Erythroblast (primary cell): ENCODE results near the gene SUGCT.

Experiments used
- DNase-seq, 2 experiments: peaks; one replicate each; lab custom pipeline; 2025; lab: John Stamatoyannopoulos, UW
- GATA1 ChIP-seq: IDR thresholded peaks from 2 replicates; pipeline ENCODE4 v1.6.1; 2011; ENCODE audit warnings: low read depth, mild to moderate bottlenecking, control low read depth, low read length, moderate library complexity
- POLR2A ChIP-seq: IDR thresholded peaks from 2 replicates; pipeline ENCODE4 v1.6.1; 2011; ENCODE audit warnings: mild to moderate bottlenecking, low read length

Gene SUGCT

DNA sequence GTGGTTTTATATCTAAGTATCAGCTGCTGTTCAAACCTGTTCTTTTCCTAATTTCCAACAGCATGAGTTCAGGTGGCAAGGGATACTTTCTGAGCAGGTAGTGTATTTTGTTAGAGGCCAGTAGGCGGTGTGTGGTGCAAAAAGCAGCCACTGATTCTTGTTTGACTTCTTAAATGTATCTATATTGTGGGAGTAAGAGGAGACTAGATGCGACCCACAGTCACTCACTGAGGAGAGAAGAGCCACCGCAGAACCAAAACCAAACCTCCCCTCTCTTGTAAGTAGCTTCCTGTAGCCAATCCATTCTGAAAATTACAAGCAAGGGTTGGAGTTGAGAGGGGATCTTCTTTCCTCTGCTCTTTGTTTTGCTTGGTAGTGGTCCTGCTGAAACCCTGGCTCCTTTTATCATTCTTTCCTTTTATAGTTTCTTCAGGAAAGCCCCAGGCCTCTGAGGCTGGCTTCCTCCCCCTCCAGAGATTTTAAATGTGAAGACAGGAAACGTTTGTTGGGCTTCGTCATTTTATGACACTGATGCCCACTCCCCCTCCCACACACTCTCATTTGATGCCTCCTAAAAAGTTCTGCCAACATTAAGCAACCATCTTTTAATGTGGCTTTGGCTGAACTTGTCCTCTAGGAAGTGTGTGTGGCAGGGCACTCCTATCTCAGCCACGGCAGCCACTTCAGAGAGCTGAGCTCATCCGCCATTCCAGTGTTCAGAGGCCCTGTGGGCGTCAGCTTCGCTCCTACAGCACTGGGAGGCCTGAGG lies 566.0 kb downstream of the SUGCT start:
- DNase-seq = no peak
- TF ChIP-seq GATA1 = no peak
- TF ChIP-seq POLR2A = no peak

- DNase-seq = no peak
- TF ChIP-seq POLR2A (no peak), GATA1 (no peak)
Measured at GRCh38 chr7:40701836-40702551, 567.2 kb downstream of the SUGCT start.

- TF ChIP-seq POLR2A (no peak), GATA1 (no peak)
- no peak for DNase-seq
Measured at GRCh38 chr7:40704172-40704571, 569.4 kb downstream of the SUGCT start.

DNA sequence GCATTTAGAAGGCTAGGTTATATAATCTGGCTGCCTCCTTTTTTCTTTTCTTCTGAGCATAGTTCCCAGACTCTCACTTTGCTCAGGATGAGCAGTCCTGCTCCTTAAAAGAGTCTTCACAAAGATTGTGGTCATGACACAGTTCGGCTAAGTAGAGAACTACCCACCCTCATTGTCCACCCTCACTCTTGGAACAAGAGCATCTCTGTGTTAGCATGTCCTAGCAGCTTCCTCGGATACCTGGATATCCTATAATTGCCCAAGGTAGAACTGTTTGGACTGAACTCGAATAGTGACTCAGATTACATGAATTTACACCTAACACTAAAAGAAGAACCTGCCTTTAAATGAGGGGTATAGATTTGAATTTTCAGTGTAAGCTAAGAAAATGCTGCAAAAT lies 572.0 kb downstream of the SUGCT start:
- no peak for TF ChIP-seq POLR2A
- no peak for TF ChIP-seq GATA1
- DNase-seq = no peak

DNA sequence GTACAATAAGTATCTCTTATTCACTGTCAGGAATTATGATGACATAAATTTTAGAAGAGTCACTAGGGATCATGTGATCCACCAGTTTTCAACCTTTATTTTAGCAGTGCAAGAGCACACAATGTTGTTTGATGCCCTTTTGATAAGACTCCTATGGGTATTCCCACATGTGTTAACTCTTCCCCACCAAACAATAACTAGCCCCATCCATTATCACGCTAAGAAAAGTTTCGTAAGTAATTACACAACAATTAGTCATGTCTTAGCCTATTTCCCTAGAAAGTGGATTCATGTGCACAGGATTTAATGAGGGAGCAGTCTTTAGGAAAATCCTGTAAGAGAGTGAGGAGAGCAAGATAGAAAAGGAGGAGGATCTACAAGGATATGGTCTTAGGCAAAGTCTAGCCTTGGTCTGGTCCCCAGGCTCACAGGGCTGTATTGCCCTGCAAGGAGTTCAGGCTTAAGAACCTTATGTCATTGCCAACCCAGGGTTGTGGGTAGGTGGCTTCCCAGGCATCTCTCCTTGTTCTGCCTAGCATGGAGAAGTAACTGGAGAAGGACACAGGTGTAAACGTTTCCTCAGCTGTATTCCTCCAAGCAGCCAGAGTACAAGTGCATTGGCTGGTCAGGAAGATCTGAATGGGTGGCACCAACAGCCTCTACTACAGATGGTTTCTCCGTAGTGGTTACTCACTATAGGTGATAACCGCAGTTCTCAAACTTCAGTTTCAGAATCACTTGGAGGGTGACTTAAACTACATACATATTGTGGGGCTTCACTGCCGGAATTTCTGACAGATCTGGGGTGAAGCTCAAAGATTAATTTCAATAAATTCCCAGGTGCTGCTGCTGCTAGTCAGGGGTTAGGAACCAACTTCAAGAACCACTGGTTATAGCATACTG lies 574.5 kb downstream of the SUGCT start:
- DNase-seq = no peak
- TF ChIP-seq GATA1 (no peak), POLR2A (no peak)

DNA sequence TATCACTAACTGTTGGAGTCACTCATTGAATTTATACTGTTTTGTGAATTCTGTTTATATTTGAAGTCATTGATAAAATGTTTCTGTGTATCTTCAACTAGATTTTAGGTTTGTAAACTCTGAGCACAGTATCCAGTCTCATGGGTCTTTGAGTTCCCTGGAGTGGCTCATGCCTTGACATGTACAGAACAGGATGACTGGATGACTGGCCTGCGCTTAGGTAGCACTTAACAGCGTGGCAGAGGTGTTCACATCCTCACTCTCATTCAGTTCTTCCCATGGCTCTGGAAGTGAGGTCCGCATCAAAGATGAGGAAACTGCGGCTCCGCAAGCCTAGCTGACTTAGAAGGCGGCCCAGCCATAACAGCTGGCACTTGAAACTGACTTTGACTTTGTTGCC lies 576.9 kb downstream of the SUGCT start:
- TF ChIP-seq POLR2A (no peak), GATA1 (no peak)
- DNase-seq = no peak

- no peak for DNase-seq
- TF ChIP-seq POLR2A (no peak), GATA1 (no peak)
Measured at GRCh38 chr7:40714363-40715052, 579.7 kb downstream of the SUGCT start.

GRCh38 chr7:40715053-40715430 lies 580.2 kb downstream of the SUGCT start:
- TF ChIP-seq GATA1 (no peak), POLR2A (no peak)
- DNase-seq = no peak

GRCh38 chr7:40716052-40716451 lies 581.2 kb downstream of the SUGCT start:
- TF ChIP-seq POLR2A (no peak), GATA1 (no peak)
- DNase-seq = no peak

DNA sequence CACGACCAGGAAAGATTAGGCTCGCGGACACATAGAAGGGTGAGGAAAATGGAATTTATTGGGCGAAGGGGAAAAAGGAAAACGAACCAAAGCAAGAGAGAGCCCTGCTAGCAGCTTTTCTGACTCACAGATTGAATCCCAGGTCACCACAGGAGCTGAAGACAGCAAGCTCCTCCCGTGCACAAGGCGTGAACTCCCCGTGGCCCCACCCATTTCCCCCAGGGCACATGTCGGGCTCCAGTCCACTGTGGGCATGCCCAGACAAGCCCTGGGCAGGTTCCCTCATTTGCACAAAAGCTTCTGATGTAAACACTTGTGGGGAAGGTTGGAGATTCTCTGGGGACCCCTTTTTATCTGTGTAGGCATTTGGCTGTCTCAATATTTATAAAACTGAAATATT lies 582.4 kb downstream of the SUGCT start:
- DNase-seq = peak; percentile 51 to 72
- TF ChIP-seq POLR2A (no peak), GATA1 (no peak)

GRCh38 chr7:40720416-40720815 lies 585.6 kb downstream of the SUGCT start:
- no peak for TF ChIP-seq GATA1
- DNase-seq = no peak

GRCh38 chr7:40721342-40721949 lies 586.6 kb downstream of the SUGCT start:
- TF ChIP-seq GATA1 = no peak
- TF ChIP-seq POLR2A = no peak

DNA sequence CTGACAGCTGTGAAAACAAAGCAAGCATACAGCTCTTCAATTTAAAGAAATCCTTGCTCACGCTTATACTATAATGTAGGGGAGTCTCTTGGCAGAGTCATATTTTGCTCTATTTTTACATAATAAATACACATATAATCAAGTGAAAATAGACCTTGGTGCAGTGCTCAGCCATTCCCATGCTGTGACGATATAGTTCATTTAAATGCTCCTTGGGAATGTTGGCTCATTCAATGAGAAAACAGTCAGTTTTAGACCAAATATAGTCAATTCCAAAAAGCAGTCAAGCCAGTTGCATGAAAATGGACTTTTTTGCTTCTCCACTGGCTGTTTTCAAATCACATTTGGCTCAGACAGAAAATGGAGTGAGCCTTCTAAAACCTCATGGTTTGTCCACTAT lies 587.4 kb downstream of the SUGCT start:
- TF ChIP-seq POLR2A = no peak
- TF ChIP-seq GATA1 = no peak
- no peak for DNase-seq

More at GRCh38 chr7:40721342-40721949, 586.6 kb downstream of the SUGCT start:
- no peak for DNase-seq
